Measurements from ENCODE around the gene MRM1. TPM values are rescaled to one million over a fixed set of nuclear protein-coding genes. Genes with fewer than 3 reads are reported as not detected.

Gene MRM1
- total and polyA plus RNA-seq, 7 experiments from 2014 or later, result 3.1 to 15.6 (median 9.3) TPM

GRCh38 chr17:36641877-36642845 lies 40.8 kb downstream of the MRM1 start:
- H3K4me3 Mint-ChIP-seq, result peak overlapping the region; percentile 66 to 94 (median 81)
- no peak overlapping the region for H3K27ac ChIP-seq (ENCODE audit: low read depth, low read length)
- CTCF ChIA-PET, result no interaction called here
- POLR2A ChIA-PET, result no interaction called here
- H3K27ac Mint-ChIP-seq, result peak overlapping the region in 1 of 9 donors; percentile 28
- H3K36me3 Mint-ChIP-seq, result peaks cover 0 to 7% (median 4%) of the 10 kb centered on the region in 5 donors
- no peak for ATAC-seq
- DNase-seq, result no peak
- H3K4me3 ChIP-seq (ENCODE audit: low read length), result peak overlapping the region; percentile 27
- H3K27me3 ChIP-seq (ENCODE audit: control insufficient read depth in 2 of 2, insufficient read depth in 2 of 2, low read length in 2 of 2), result peaks cover 4 to 17% of the 10 kb centered on the region in 2 donors
- no peaks in the 10 kb centered on the region for H3K9me3 ChIP-seq (ENCODE audit: control insufficient read depth in 2 of 3, low read length in 3 of 3)
- H3K4me1 Mint-ChIP-seq, result peaks cover 11 to 18% (median 13%) of the 10 kb centered on the region in 7 donors
- H3K27me3 Mint-ChIP-seq, result peaks cover 67 to 88% (median 73%) of the 10 kb centered on the region in 5 donors
- peaks cover 0 to 3% (median 0%) of the 10 kb centered on the region in 11 donors for H3K9me3 Mint-ChIP-seq
- H3K4me1 ChIP-seq (ENCODE audit: control insufficient read depth in 2 of 2, insufficient read depth in 2 of 2, low read length in 2 of 2), result peaks cover 0 to 8% of the 10 kb centered on the region in 2 donors
- intact Hi-C loops (cut with micrococcal nuclease), result no loop called here
- no peaks in the 10 kb centered on the region for H3K36me3 ChIP-seq (ENCODE audit: control insufficient read depth in 2 of 3, insufficient read depth in 3 of 3, low read length in 3 of 3)

- intact Hi-C loops (cut with micrococcal nuclease), result no loop called here
- no peak for ATAC-seq
- peaks cover 4 to 17% of the 10 kb centered on the region in 2 donors for H3K27me3 ChIP-seq (ENCODE audit: control insufficient read depth in 2 of 2, insufficient read depth in 2 of 2, low read length in 2 of 2)
- H3K4me1 ChIP-seq (ENCODE audit: control insufficient read depth in 2 of 2, insufficient read depth in 2 of 2, low read length in 2 of 2), result peaks cover 0 to 8% of the 10 kb centered on the region in 2 donors
- ChIA-PET POLR2A (no interaction called here), CTCF (no interaction called here)
- H3K27me3 Mint-ChIP-seq, result peaks cover 67 to 84% (median 75%) of the 10 kb centered on the region in 5 donors
- no peak for DNase-seq
- H3K27ac Mint-ChIP-seq, result peak overlapping the region in 1 of 9 donors; percentile 28
- H3K4me3 Mint-ChIP-seq, result peak overlapping the region in 8 of 10 donors; percentile 8 to 94 (median 84)
- no peak overlapping the region for H3K27ac ChIP-seq (ENCODE audit: low read depth, low read length)
- no peaks in the 10 kb centered on the region for H3K9me3 ChIP-seq (ENCODE audit: control insufficient read depth in 2 of 3, low read length in 3 of 3)
- no peak overlapping the region for H3K4me3 ChIP-seq (ENCODE audit: low read length)
- H3K9me3 Mint-ChIP-seq, result peaks cover 0 to 3% (median 0%) of the 10 kb centered on the region in 11 donors
- H3K4me1 Mint-ChIP-seq, result peaks cover 11 to 18% (median 13%) of the 10 kb centered on the region in 7 donors
- H3K36me3 Mint-ChIP-seq, result peaks cover 0 to 7% (median 4%) of the 10 kb centered on the region in 5 donors
- no peaks in the 10 kb centered on the region for H3K36me3 ChIP-seq (ENCODE audit: control insufficient read depth in 2 of 3, insufficient read depth in 3 of 3, low read length in 3 of 3)
Observed at GRCh38 chr17:36643086-36643685, 41.8 kb downstream of the MRM1 start.

GRCh38 chr17:36645422-36645821 lies 44.0 kb downstream of the MRM1 start:
- H3K27ac ChIP-seq (ENCODE audit: low read depth, low read length), result no peak overlapping the region
- Mint-ChIP-seq H3K27ac (no peak overlapping the region), H3K4me3 (no peak overlapping the region), H3K4me1 (peaks cover 11 to 18% (median 13%) of the 10 kb centered on the region in 7 donors), H3K9me3 (peaks cover 0 to 2% (median 0%) of the 10 kb centered on the region in 11 donors), H3K36me3 (peaks cover 0 to 4% (median 3%) of the 10 kb centered on the region in 5 donors), H3K27me3 (peaks cover 57 to 80% (median 62%) of the 10 kb centered on the region in 5 donors)
- no peaks in the 10 kb centered on the region for H3K36me3 ChIP-seq (ENCODE audit: control insufficient read depth in 2 of 3, insufficient read depth in 3 of 3, low read length in 3 of 3)
- CTCF ChIA-PET, result no interaction called here
- peaks cover 0 to 8% of the 10 kb centered on the region in 2 donors for H3K4me1 ChIP-seq (ENCODE audit: control insufficient read depth in 2 of 2, insufficient read depth in 2 of 2, low read length in 2 of 2)
- H3K27me3 ChIP-seq (ENCODE audit: control insufficient read depth in 2 of 2, insufficient read depth in 2 of 2, low read length in 2 of 2), result peaks cover 4 to 14% of the 10 kb centered on the region in 2 donors
- intact Hi-C loops (cut with micrococcal nuclease), result no loop called here
- POLR2A ChIA-PET, result no interaction called here
- DNase-seq, result no peak
- no peak overlapping the region for H3K4me3 ChIP-seq (ENCODE audit: low read length)
- no peak for ATAC-seq
- H3K9me3 ChIP-seq (ENCODE audit: control insufficient read depth in 2 of 3, low read length in 3 of 3), result no peaks in the 10 kb centered on the region

- peaks cover 38 to 67% (median 49%) of the 10 kb centered on the region in 5 donors for H3K27me3 Mint-ChIP-seq
- H3K27ac Mint-ChIP-seq, result no peak overlapping the region
- DNase-seq, result no peak
- ChIA-PET CTCF (no interaction called here), POLR2A (interaction anchor here (0.6 kb wide), 1 partner anchor 386 kb away, joined by 9 read pairs; no protein-coding TSS in a partner anchor)
- Histone ChIP-seq H3K36me3 (ENCODE audit: control insufficient read depth in 2 of 3, insufficient read depth in 3 of 3, low read length in 3 of 3) (no peaks in the 10 kb centered on the region), H3K27me3 (ENCODE audit: control insufficient read depth in 2 of 2, insufficient read depth in 2 of 2, low read length in 2 of 2) (peaks cover 0 to 2% of the 10 kb centered on the region in 2 donors), H3K4me3 (ENCODE audit: low read length) (no peak overlapping the region), H3K4me1 (ENCODE audit: control insufficient read depth in 2 of 2, insufficient read depth in 2 of 2, low read length in 2 of 2) (peaks cover 0 to 2% of the 10 kb centered on the region in 2 donors), H3K9me3 (ENCODE audit: control insufficient read depth in 2 of 3, low read length in 3 of 3) (no peaks in the 10 kb centered on the region), H3K27ac (ENCODE audit: low read depth, low read length) (no peak overlapping the region)
- H3K4me1 Mint-ChIP-seq, result peaks cover 4 to 8% (median 5%) of the 10 kb centered on the region in 7 donors
- no peak for ATAC-seq
- H3K9me3 Mint-ChIP-seq, result no peaks in the 10 kb centered on the region
- intact Hi-C loops (cut with micrococcal nuclease), result no loop called here
- H3K36me3 Mint-ChIP-seq, result peaks cover 0 to 4% (median 3%) of the 10 kb centered on the region in 5 donors
- H3K4me3 Mint-ChIP-seq, result no peak overlapping the region
Observed at GRCh38 chr17:36647636-36648035, 46.3 kb downstream of the MRM1 start.

GRCh38 chr17:36650096-36650775 lies 48.9 kb downstream of the MRM1 start:
- Mint-ChIP-seq H3K27ac (no peak overlapping the region), H3K36me3 (peaks cover 0 to 3% (median 0%) of the 10 kb centered on the region in 5 donors), H3K9me3 (no peaks in the 10 kb centered on the region), H3K4me3 (no peak overlapping the region), H3K4me1 (peaks cover 0 to under 1% (median 0%) of the 10 kb centered on the region in 7 donors), H3K27me3 (peaks cover 23 to 56% (median 39%) of the 10 kb centered on the region in 5 donors)
- ChIA-PET CTCF (no interaction called here), POLR2A (no interaction called here)
- no peak for ATAC-seq
- Histone ChIP-seq H3K27ac (ENCODE audit: low read depth, low read length) (no peak overlapping the region), H3K4me3 (ENCODE audit: low read length) (no peak overlapping the region), H3K27me3 (ENCODE audit: control insufficient read depth in 2 of 2, insufficient read depth in 2 of 2, low read length in 2 of 2) (no peaks in the 10 kb centered on the region), H3K36me3 (ENCODE audit: control insufficient read depth in 2 of 3, insufficient read depth in 3 of 3, low read length in 3 of 3) (no peaks in the 10 kb centered on the region), H3K9me3 (ENCODE audit: control insufficient read depth in 2 of 3, low read length in 3 of 3) (no peaks in the 10 kb centered on the region), H3K4me1 (ENCODE audit: control insufficient read depth in 2 of 2, insufficient read depth in 2 of 2, low read length in 2 of 2) (no peaks in the 10 kb centered on the region)
- no peak for DNase-seq
- intact Hi-C loops (cut with micrococcal nuclease), result no loop called here

- ATAC-seq (no peak), DNase-seq (no peak)
- Mint-ChIP-seq H3K27ac (no peak overlapping the region), H3K27me3 (peaks cover 27 to 64% (median 41%) of the 10 kb centered on the region in 5 donors), H3K4me1 (peaks cover 7 to 12% (median 9%) of the 10 kb centered on the region in 7 donors), H3K9me3 (no peaks in the 10 kb centered on the region), H3K36me3 (peaks cover 0 to 4% (median 3%) of the 10 kb centered on the region in 5 donors), H3K4me3 (no peak overlapping the region)
- Histone ChIP-seq H3K27ac (ENCODE audit: low read depth, low read length) (no peak overlapping the region), H3K27me3 (ENCODE audit: control insufficient read depth in 2 of 2, insufficient read depth in 2 of 2, low read length in 2 of 2) (no peaks in the 10 kb centered on the region), H3K4me3 (ENCODE audit: low read length) (no peak overlapping the region), H3K36me3 (ENCODE audit: control insufficient read depth in 2 of 3, insufficient read depth in 3 of 3, low read length in 3 of 3) (no peaks in the 10 kb centered on the region), H3K9me3 (ENCODE audit: control insufficient read depth in 2 of 3, low read length in 3 of 3) (no peaks in the 10 kb centered on the region), H3K4me1 (ENCODE audit: control insufficient read depth in 2 of 2, insufficient read depth in 2 of 2, low read length in 2 of 2) (no peaks in the 10 kb centered on the region)
- CTCF ChIA-PET, result no interaction called here
- intact Hi-C loops (cut with micrococcal nuclease), result no loop called here
- POLR2A ChIA-PET, result no interaction called here
Observed at GRCh38 chr17:36653374-36653773, 52.0 kb downstream of the MRM1 start.
